ENCODE results near the gene RANGRF.

RANGRF gene

DNA sequence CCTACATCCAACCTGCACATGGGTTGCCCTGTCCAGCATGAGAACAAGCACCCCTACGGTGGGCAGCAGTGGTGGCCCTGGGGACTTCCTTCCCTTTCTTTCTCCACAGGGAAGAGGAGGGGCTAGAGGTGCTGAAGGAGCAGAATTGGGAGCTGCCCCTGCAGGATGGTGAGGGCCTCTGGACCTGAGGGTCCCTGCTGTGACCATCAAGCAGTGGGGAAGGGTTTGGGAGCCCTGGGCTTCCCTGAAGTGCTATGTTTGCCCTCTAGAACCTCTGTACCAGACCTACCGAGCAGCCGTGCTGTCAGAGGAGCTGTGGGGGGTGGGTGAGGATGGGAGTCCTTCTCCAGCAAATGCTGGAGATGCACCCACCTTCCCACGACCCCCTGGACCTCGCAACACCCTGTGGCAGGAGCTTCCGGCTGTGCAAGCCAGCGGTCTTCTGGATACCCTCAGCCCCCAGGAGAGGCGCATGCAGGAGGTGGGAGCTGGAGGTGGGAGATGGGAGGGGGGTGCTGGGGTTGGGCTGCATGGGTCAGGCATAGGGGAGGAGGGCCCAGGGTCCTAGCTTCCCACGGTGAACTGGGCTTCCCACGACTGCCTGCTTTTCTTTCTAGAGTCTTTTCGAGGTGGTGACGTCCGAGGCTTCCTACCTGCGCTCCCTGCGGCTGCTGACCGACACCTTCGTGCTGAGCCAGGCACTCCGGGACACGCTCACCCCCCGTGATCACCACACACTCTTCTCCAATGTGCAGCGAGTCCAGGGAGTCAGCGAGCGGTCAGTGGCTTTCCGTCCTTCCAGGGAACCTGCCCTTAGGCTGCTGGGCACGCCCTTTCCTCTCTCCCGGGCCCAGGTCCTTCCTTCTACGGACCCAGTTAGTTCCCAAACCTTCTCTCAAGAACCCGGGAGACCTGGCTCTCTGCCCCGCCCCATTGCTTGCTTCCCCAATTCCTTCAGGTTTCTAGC is 26.6 kb downstream of the RANGRF start:
- no peak for DNase-seq

- DNase-seq: no peak
These were observed 27.3 kb downstream of the RANGRF start for GRCh38 chr17:8315764-8316217.

DNA sequence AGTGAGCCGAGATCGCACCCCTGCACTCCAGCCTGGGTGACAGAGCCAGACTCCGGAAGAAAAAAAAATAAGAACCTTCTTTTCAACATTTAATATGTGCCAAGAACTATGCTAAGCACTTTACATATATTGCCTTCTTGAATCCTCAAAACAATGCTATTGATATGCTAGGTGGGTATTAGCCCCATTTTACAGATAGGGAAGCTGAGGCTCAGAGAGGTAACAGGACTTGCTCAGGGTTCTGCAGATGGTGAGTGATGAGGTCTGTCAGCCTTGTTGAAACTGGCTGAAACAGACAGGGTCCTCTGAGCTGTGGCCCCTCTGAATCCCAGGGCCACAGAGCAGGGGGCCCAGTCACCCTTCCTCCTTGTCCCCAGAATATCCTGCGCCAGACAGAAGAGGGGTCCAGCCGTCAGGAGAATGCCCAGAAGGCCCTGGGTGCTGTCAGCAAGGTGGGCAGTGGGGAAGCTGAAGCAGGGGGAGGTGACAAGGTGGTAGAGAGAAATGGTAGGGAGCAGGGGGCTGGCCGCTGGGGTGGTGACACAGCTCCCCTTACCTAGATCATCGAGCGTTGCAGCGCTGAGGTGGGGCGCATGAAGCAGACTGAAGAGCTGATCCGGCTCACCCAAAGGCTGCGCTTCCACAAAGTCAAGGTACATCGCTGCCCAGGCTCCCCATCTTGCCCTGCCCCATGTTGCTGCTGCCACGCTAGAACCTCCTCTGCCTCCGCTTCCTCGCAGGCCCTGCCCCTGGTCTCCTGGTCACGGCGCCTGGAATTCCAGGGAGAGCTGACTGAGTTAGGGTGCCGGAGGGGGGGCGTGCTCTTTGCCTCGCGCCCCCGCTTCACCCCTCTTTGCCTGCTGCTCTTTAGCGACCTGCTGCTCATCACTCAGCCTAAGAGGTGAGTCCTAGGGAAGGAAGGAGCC is 29.8 kb downstream of the RANGRF start:
- DNase-seq: no peak

DNA sequence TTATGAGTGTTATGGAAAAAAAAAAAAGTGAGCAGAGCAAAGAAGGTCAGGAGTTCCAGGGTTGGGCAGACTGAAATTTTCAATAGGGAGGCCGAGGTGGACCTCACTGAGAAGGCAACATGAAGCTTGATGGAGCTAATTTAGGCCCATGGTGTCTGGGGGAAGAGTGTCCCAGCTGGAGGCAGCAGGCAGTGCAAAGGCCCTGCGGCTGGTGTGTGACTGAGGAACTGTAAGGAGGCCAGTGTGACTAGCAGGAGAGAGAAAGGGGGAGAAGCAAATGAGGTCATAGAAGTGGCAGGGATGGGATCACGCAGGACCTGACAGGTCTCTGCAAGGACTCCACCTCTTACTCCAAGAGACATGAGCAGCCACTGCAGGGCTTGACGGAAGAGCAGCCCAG is 31.8 kb downstream of the RANGRF start:
- DNase-seq: no peak

DNA sequence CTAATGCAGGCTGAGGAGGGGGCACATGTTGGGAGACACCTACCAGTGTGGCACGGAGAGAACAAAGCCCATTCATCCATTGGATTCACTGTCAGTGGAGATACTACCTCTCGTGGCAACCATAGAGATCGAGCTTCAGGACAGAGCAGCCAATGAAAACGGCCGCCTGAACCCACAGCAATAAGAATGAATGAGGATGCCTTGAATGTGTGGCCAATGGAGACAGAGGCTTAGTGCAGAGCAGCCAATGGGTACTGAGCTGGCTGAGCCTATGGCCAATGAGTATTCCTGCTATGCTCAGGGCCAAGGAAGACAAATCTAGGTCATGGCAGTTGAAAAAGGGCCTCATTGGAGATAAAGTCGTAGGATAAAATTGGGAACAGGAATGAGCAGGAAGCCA is 32.5 kb downstream of the RANGRF start:
- no peak for DNase-seq

DNA sequence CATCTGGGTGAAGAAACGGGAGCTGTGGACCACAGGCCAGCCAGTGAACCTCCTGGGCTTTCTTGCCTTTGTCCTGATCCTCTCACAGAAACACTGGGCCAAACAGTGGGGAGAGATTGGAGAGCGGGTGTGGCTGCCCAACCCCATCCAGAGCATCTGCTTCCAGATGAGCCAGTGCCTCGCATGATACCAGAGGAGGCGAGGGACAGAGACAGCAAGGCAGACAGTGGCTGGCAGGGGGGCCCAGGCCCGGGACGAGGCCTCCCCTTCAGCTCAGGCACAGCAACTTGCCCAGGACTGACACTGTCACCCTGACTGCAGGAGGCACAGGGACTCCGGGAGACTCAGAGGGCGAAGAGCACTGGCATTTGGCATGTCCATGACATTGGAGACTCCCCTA is 33.6 kb downstream of the RANGRF start:
- no peak for DNase-seq

- no peak for DNase-seq
These were observed 35.7 kb downstream of the RANGRF start for GRCh38 chr17:8324132-8324531.

DNA sequence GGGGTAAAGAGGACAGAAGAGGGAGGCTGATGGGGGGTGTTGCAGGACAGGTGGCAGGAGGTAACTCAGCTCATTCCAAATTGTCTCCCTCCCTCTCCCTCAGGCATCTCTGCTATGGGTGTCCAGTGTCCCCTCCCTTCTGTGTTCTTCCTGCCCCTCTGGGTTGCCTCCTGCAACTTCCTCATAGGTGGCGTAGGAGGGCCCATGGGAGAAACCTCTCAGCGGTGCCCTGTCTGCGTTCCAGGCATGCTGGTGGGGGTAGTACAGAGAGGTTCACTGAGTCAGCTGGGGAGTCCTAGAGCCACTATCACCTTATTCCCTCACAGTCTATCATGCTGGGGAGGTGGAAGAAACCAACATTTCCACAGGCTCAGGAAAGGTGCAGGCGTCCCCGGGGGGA is 36.5 kb downstream of the RANGRF start:
- DNase-seq: no peak

DNA sequence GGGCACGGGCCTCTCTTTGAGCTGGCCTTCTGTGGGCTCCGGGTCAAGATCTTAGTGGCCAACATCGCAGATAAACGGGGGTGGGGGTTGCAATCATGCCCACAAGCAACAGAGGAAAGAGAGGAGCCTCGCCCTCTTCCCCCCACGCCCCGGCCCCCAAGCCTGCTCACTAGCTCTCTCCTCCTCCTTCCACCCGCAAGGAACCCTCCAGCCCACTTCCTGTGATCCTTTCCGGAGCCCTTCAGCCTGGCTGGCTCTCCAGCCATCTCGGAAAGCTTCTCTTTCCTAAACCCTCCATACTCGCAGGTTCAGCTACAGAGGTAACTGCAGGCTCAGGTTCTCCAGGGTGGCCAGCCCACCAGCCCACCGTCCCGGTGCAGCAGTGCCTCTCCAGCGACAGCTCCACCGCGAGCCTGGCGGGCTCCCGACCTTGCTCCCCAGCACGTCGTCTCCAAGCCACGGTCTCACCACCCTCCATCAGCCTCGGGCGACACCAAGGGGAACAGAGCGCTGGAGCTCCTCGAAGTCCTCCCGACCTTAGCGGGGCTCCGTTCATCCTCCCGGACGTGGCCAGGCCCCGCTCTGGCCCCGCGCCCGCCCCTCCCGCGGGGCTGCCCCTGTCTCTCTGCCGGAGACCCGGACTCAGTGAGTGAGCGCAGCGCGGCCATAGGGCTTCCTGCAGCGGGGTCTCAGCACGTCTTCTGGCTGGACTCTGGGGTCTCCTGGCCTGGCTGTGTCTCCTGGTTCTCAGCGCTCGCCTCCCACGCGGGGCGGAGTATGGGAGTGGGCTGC is 38.2 kb downstream of the RANGRF start:
- DNase-seq: peak; percentile 12

- no peak for DNase-seq
These were observed 38.8 kb downstream of the RANGRF start for GRCh38 chr17:8327303-8327649.

GRCh38 chr17:8332128-8332527 is 43.7 kb downstream of the RANGRF start:
- DNase-seq: no peak

- DNase-seq: no peak
These were observed 44.2 kb downstream of the RANGRF start for GRCh38 chr17:8332688-8333087.

GRCh38 chr17:8333281-8333680 is 44.8 kb downstream of the RANGRF start:
- no peak for DNase-seq

DNA sequence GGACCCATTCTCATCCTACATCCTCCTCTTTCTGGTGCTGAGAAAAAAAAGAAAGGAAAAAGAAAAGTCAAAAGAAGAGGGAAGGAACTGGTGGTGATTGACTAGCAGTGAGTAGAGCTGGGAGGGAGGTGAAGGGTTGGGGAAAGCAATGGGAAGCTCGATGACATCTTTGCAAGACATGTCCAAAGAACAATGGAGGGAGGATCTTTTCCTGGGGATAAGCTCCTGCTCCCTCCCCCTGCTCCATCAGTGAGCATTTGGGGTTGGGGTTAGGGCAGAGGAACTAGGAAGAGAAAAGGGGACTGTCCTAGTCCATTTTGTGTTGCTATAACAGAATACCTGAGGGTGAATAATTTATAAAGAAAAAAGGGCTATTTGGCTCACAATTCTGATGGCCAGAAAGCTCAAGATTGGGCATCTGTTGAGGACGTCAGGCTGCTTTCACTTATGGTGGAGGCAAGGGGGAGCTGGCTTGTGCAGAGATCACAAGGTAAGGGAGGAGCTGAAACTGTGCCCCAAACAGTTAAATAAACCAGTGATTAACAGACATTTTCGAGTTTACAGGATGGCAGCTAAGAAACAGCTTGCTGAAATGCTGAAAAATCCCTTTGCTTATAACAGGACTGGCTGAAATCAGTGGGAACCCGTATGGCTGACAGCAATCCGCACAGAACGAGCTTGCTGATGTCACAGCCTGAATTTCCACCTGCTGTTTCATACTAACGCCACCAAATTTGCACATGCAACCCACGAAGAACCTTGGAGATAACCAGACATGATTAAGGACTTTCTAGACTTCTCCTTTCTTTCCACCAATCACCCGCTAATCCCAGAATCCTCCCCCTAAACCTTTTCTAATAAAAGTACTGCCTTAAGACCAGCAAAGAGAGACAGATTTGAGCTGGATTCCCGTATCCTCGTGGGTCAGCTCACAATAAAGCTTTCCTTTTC is 49.6 kb downstream of the RANGRF start:
- no peak for DNase-seq

- DNase-seq: no peak
These were observed 50.3 kb downstream of the RANGRF start for GRCh38 chr17:8338753-8339140.

DNA sequence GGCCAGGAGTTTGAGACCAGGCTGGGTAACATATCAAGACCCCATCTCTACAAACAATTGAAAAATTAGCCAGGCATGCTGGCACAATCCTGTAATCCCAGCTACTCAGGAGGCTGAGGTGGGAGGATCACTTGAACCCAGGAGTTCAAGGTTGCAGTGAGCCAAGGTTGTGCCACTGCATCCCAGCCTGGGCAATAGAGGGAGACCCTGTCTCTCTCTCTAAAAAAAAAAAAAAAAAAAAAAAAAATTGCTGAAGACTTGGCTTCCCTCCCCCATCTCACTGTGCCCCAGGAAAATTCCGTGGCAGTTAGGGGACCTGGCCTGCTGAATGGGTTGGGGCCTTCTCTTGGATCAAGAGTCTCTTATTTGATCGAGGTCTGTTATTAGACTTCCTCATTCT is 51.1 kb downstream of the RANGRF start, which contains the start of gene ODF4:
ODF4 (plus strand) TSS at position 301 of the 400 bp plus-strand sequence. CDS start 212 bp downstream, outside the sequence.
- no peak for DNase-seq

All from stimulated activated CD4-positive, alpha-beta T cell treated with anti-CD3 and anti-CD28 coated beads, Interleukin-4, amount 100 ng/mL, for 24 hours (primary cell).